T-cell (primary cell): ENCODE results near the gene PGC. TPM values are rescaled to one million over a fixed set of nuclear protein-coding genes. Genes with fewer than 3 reads are reported as not detected.

Experiments used
- ATAC-seq, 4 experiments: fragments of 200-7000 bp in 3 of 4; fragments of 150-1000 bp in 1 of 4; cut with Tn5 transposase; replicated peaks in 1 of 4; 1 replicate in 3 of 4; 2 replicates in 1 of 4; pipeline ENCODE4 v1.10.0; 2021; ENCODE audit warnings: moderate library complexity in 3 of 4, mild to moderate bottlenecking in 2 of 4, moderate number of reproducible peaks in 1 of 4
- CTCF ChIA-PET, 2 donors: fragments of 300-600 bp; sonication (Branson Sonifier 250); formaldehyde crosslinking; loops; one replicate each; lab custom pipeline; 2022; ENCODE audit warnings: antibody characterized with exemption in 2 of 2; lab: Charles Lee
- POLR2A ChIA-PET, 2 donors: fragments of 300-600 bp; sonication (Branson Sonifier 250); formaldehyde crosslinking; loops; one replicate each; lab custom pipeline; 2022; ENCODE audit warnings: antibody characterized with exemption in 2 of 2; lab: Charles Lee
- DNase-seq, 35 experiments: peaks; one replicate each; pipeline versions ENCODE4 v3.0.0 to v3.0.0-alpha.2; 2013 to 2023
- H3K27ac ChIP-seq: one replicate; pipeline ENCODE4 v1.5.1; 2013; ENCODE audit warnings: low read length
- H3K27me3 ChIP-seq, 2 experiments: replicated peaks in 1 of 2; 1 replicate in 1 of 2; 2 replicates in 1 of 2; pipeline versions ENCODE4 v1.6.1 to v1.7.0; 2013; ENCODE audit warnings: low read length in 1 of 2, mixed read lengths in 1 of 2; ENCODE audit not compliant: control insufficient read depth in 2 of 2, insufficient read depth in 2 of 2; ENCODE audit errors: extremely low read depth in 1 of 2
- H3K36me3 ChIP-seq, 2 donors: 1 replicate in 1 of 2; 2 replicates in 1 of 2; pipeline versions ENCODE4 v1.6.1 to v1.7.0; 2013; ENCODE audit warnings: low read length in 1 of 2; ENCODE audit not compliant: control insufficient read depth in 2 of 2, insufficient read depth in 1 of 2; ENCODE audit errors: extremely low read depth in 1 of 2
- H3K4me1 ChIP-seq, 2 experiments: 1 replicate in 1 of 2; 2 replicates in 1 of 2; pipeline versions ENCODE4 v1.6.1 to v1.7.0; 2013; ENCODE audit warnings: low read length in 2 of 2, mixed read lengths in 1 of 2; ENCODE audit not compliant: insufficient read depth in 2 of 2, control insufficient read depth in 1 of 2; ENCODE audit errors: extremely low read depth in 1 of 2
- H3K4me3 ChIP-seq, 2 donors: 1 replicate in 1 of 2; 2 replicates in 1 of 2; pipeline versions ENCODE4 v1.5.1 to v1.7.0; 2013; ENCODE audit warnings: mild to moderate bottlenecking in 2 of 2, low read length in 1 of 2, moderate library complexity in 1 of 2; ENCODE audit not compliant: control insufficient read depth in 1 of 2; ENCODE audit errors: extremely low read depth in 1 of 2
- H3K9me3 ChIP-seq: 2 replicates; pipeline ENCODE4 v1.7.0; 2013
- H3K27ac Mint-ChIP-seq, 2 donors: one replicate each; pipeline ENCODE4 v1.8.0; 2020 to 2021; ENCODE audit warnings: mild to moderate bottlenecking in 2 of 2, mixed read lengths in 2 of 2
- H3K27me3 Mint-ChIP-seq, 2 donors: one replicate each; pipeline ENCODE4 v1.8.0; 2021 to 2022; ENCODE audit warnings: mixed read lengths in 2 of 2
- H3K36me3 Mint-ChIP-seq: one replicate; pipeline ENCODE4 v1.8.0; 2021; ENCODE audit warnings: mixed read lengths
- H3K4me1 Mint-ChIP-seq, 3 donors: one replicate each; pipeline ENCODE4 v1.8.0; 2020 to 2022; ENCODE audit warnings: mixed read lengths in 3 of 3, mild to moderate bottlenecking in 1 of 3
- H3K4me3 Mint-ChIP-seq, 3 donors: one replicate each; pipeline ENCODE4 v1.8.0; 2020 to 2022; ENCODE audit warnings: mild to moderate bottlenecking in 3 of 3, mixed read lengths in 3 of 3, moderate library complexity in 3 of 3
- H3K9me3 Mint-ChIP-seq, 3 donors: one replicate each; pipeline ENCODE4 v1.8.0; 2020 to 2022; ENCODE audit warnings: mixed read lengths in 3 of 3
- WGBS: methylation state at CpG from one replicate; pipeline ENCODE4 v1.1.5; 2013; ENCODE audit warnings: missing lambda C conversion rate; ENCODE audit not compliant: insufficient coverage; 5-methylcytosine and 5-hydroxymethylcytosine counted together
- total RNA-seq, 35 experiments: library from RNA in 6 of 35; stranded (reverse) in 6 of 35; fragments of 120-200 nt in 1 of 35; gene quantifications; one replicate each; pipeline versions ENCODE4 v1.2.1 to v1.2.4 and lab custom pipeline; 2013 to 2026

Gene PGC
- total RNA-seq (under 1 TPM in 3 of 5 donors, not detected in 2; 0.58 to 0.86 (median 0.70) TPM), total RNA-seq (lab: John Stamatoyannopoulos, UW) (0 to 0.43 (median 0) reads per million in 29 experiments)
- 0.55 TPM for total RNA-seq (2013)

- no peaks in the 10 kb centered on the region for H3K9me3 ChIP-seq
- CTCF ChIA-PET = no interaction called here
- no peak within 1 kb of the TSS for H3K27ac ChIP-seq
- H3K4me1 ChIP-seq = no peaks in the 10 kb centered on the region
- no peak within 1 kb of the TSS for H3K27ac Mint-ChIP-seq
- DNase-seq = no peak
- H3K27me3 ChIP-seq = peaks cover 0 to 13% of the 10 kb centered on the region in 2 experiments
- ATAC-seq = no peak
- no peaks in the 10 kb centered on the region for H3K27me3 Mint-ChIP-seq
- 92% methylated on average over 10 of the region's 15 CpGs for WGBS
- no peak within 1 kb of the TSS for H3K4me3 Mint-ChIP-seq
- POLR2A ChIA-PET = no interaction called here
- no peak within 1 kb of the TSS for H3K4me3 ChIP-seq
- no peaks in the 10 kb centered on the region for H3K36me3 Mint-ChIP-seq
- H3K36me3 ChIP-seq = no peaks in the 10 kb centered on the region
- H3K9me3 Mint-ChIP-seq = no peaks in the 10 kb centered on the region
- no peaks in the 10 kb centered on the region for H3K4me1 Mint-ChIP-seq
Observed at GRCh38 chr6:41747256-41748101, at the start of gene PGC. Gene PGC (minus strand): TSS chr6:41747397. CDS start chr6:41747334, 63 bp downstream.

GRCh38 chr6:41796474-41796873 is 49.3 kb upstream of the PGC start:
- H3K36me3 Mint-ChIP-seq = peaks cover 12% of the 10 kb centered on the region
- no peak overlapping the region for H3K27ac Mint-ChIP-seq
- Histone ChIP-seq H3K4me1 (no peaks in the 10 kb centered on the region), H3K9me3 (no peaks in the 10 kb centered on the region), H3K36me3 (peaks cover 4 to 23% of the 10 kb centered on the region in 2 donors), H3K4me3 (no peak overlapping the region), H3K27me3 (no peaks in the 10 kb centered on the region), H3K27ac (no peak overlapping the region)
- POLR2A ChIA-PET = no interaction called here
- WGBS = no CpG with 5 or more reads among the region's 2 CpGs
- CTCF ChIA-PET = no interaction called here
- no peaks in the 10 kb centered on the region for H3K9me3 Mint-ChIP-seq
- ATAC-seq = no peak
- H3K27me3 Mint-ChIP-seq = no peaks in the 10 kb centered on the region
- no peak overlapping the region for H3K4me3 Mint-ChIP-seq
- DNase-seq = no peak
- no peaks in the 10 kb centered on the region for H3K4me1 Mint-ChIP-seq

- Mint-ChIP-seq H3K27me3 (no peaks in the 10 kb centered on the region), H3K9me3 (no peaks in the 10 kb centered on the region), H3K4me1 (peaks cover 8 to 20% (median 12%) of the 10 kb centered on the region in 3 donors), H3K4me3 (no peak overlapping the region), H3K36me3 (peaks cover 18% of the 10 kb centered on the region), H3K27ac (no peak overlapping the region)
- ATAC-seq (no peak), DNase-seq (no peak)
- no peaks in the 10 kb centered on the region for H3K9me3 ChIP-seq
- no peaks in the 10 kb centered on the region for H3K27me3 ChIP-seq
- no peak overlapping the region for H3K4me3 ChIP-seq
- peaks cover 0 to 9% of the 10 kb centered on the region in 2 experiments for H3K4me1 ChIP-seq
- CTCF ChIA-PET = interaction anchor here in 1 of 2 donors (1.1 to 1.2 kb wide), 2 partner anchors 129 to 425 kb away, joined by 3 to 4 read pairs; partner anchors contain the start of genes BYSL and MED20
- 100% methylated on average over 2 of the region's 4 CpGs for WGBS
- H3K36me3 ChIP-seq = peaks cover 4 to 44% of the 10 kb centered on the region in 2 donors
- H3K27ac ChIP-seq = no peak overlapping the region
- POLR2A ChIA-PET = interaction anchor here in 1 of 2 donors (1.1 kb wide), 1 partner anchor 216 kb away, joined by 4 read pairs; no protein-coding TSS in a partner anchor
Observed at GRCh38 chr6:41791984-41792383, 44.8 kb upstream of the PGC start.

- no peak overlapping the region for H3K27ac ChIP-seq
- POLR2A ChIA-PET = interaction anchor here (0.6 to 1.1 kb wide), 2 partner anchors 216 to 217 kb away, joined by 3 to 4 read pairs; no protein-coding TSS in a partner anchor
- no peak for DNase-seq
- H3K9me3 Mint-ChIP-seq = no peaks in the 10 kb centered on the region
- no peak overlapping the region for H3K4me3 ChIP-seq
- no peak for ATAC-seq
- H3K4me1 ChIP-seq = peaks cover 0 to 9% of the 10 kb centered on the region in 2 experiments
- H3K4me1 Mint-ChIP-seq = peaks cover 8 to 20% (median 12%) of the 10 kb centered on the region in 3 donors
- WGBS = no CpG with 5 or more reads among the region's 1 CpG
- CTCF ChIA-PET = interaction anchor here in 1 of 2 donors (1.1 to 1.2 kb wide), 2 partner anchors 130 to 426 kb away, joined by 3 to 4 read pairs; partner anchors contain the start of genes BYSL and MED20
- peaks cover 18% of the 10 kb centered on the region for H3K36me3 Mint-ChIP-seq
- peaks cover 4 to 42% of the 10 kb centered on the region in 2 donors for H3K36me3 ChIP-seq
- H3K9me3 ChIP-seq = no peaks in the 10 kb centered on the region
- H3K27me3 ChIP-seq = no peaks in the 10 kb centered on the region
- H3K4me3 Mint-ChIP-seq = no peak overlapping the region
- no peaks in the 10 kb centered on the region for H3K27me3 Mint-ChIP-seq
- H3K27ac Mint-ChIP-seq = no peak overlapping the region
Observed at GRCh38 chr6:41791305-41791704, 44.1 kb upstream of the PGC start.

GRCh38 chr6:41790045-41790444 is 42.8 kb upstream of the PGC start:
- Histone ChIP-seq H3K36me3 (peaks cover 4 to 32% of the 10 kb centered on the region in 2 donors), H3K4me1 (peaks cover 2 to 18% of the 10 kb centered on the region in 2 experiments), H3K27me3 (no peaks in the 10 kb centered on the region), H3K9me3 (no peaks in the 10 kb centered on the region), H3K27ac (no peak overlapping the region), H3K4me3 (no peak overlapping the region)
- Mint-ChIP-seq H3K27me3 (no peaks in the 10 kb centered on the region), H3K4me3 (peak overlapping the region in 1 of 3 donors; percentile 36), H3K4me1 (peaks cover 8 to 26% (median 16%) of the 10 kb centered on the region in 3 donors), H3K36me3 (peaks cover 18% of the 10 kb centered on the region), H3K27ac (no peak overlapping the region), H3K9me3 (no peaks in the 10 kb centered on the region)
- ChIA-PET POLR2A (no interaction called here), CTCF (interaction anchor here in 1 of 2 donors (0.6 kb wide), 1 partner anchor 377 kb away, joined by 3 read pairs; no protein-coding TSS in a partner anchor)
- ATAC-seq = no peak
- DNase-seq = no peak
- WGBS = 100% methylated on average over 1 of the region's 1 CpG

GRCh38 chr6:41789390-41789724 is 42.2 kb upstream of the PGC start:
- Mint-ChIP-seq H3K36me3 (peaks cover 18% of the 10 kb centered on the region), H3K4me1 (peaks cover 8 to 30% (median 16%) of the 10 kb centered on the region in 3 donors), H3K27ac (no peak overlapping the region), H3K27me3 (no peaks in the 10 kb centered on the region), H3K4me3 (peak overlapping the region; percentile 93 to 97 (median 94)), H3K9me3 (no peaks in the 10 kb centered on the region)
- POLR2A ChIA-PET = no interaction called here
- Histone ChIP-seq H3K4me3 (no peak overlapping the region), H3K36me3 (peaks cover 4 to 31% of the 10 kb centered on the region in 2 donors), H3K4me1 (peaks cover 2 to 18% of the 10 kb centered on the region in 2 experiments), H3K27ac (no peak overlapping the region), H3K27me3 (no peaks in the 10 kb centered on the region), H3K9me3 (no peaks in the 10 kb centered on the region)
- CTCF ChIA-PET = no interaction called here
- no peak for ATAC-seq
- 96% methylated on average over 2 of the region's 3 CpGs for WGBS
- DNase-seq = no peak
